Activated T-helper 17 cell treated with anti-CD3 and anti-CD28 coated beads, Interleukin-2, amount 50 U/mL, for 72 hours (primary cell): ENCODE data around the gene HOXC10. TPM values are rescaled to one million over a fixed set of nuclear protein-coding genes. Genes with fewer than 3 reads are reported as not detected.
A peak's percentile ranks its signal among the peaks of the same experiment; 100 is the strongest.

Source experiments
- ATAC-seq: fragments of 150-1000 bp; cut with Tn5 transposase; replicated peaks from 2 replicates; pipeline ENCODE4 v1.10.0; 2021; ENCODE audit warnings: mild to moderate bottlenecking, moderate library complexity
- H3K27ac Mint-ChIP-seq: one replicate; pipeline ENCODE4 v1.8.0; 2022; ENCODE audit warnings: mixed read lengths
- H3K27me3 Mint-ChIP-seq: one replicate; pipeline ENCODE4 v1.8.0; 2022; ENCODE audit warnings: mixed read lengths
- H3K36me3 Mint-ChIP-seq: one replicate; pipeline ENCODE4 v1.8.0; 2022; ENCODE audit warnings: low read depth, mild to moderate bottlenecking, mixed read lengths
- H3K4me1 Mint-ChIP-seq: one replicate; pipeline ENCODE4 v1.8.0; 2022; ENCODE audit warnings: mixed read lengths
- H3K4me3 Mint-ChIP-seq: one replicate; pipeline ENCODE4 v1.8.0; 2022; ENCODE audit warnings: mild to moderate bottlenecking, mixed read lengths
- H3K9me3 Mint-ChIP-seq: one replicate; pipeline ENCODE4 v1.8.0; 2022; ENCODE audit warnings: mixed read lengths
- total RNA-seq, 2 donors: library from RNA; stranded (reverse); gene quantifications; one replicate each; pipeline ENCODE4 v1.2.3, GENCODE V29; 2022

HOXC10 gene
- total RNA-seq, 2 donors from 2014 or later: not detected

DNA sequence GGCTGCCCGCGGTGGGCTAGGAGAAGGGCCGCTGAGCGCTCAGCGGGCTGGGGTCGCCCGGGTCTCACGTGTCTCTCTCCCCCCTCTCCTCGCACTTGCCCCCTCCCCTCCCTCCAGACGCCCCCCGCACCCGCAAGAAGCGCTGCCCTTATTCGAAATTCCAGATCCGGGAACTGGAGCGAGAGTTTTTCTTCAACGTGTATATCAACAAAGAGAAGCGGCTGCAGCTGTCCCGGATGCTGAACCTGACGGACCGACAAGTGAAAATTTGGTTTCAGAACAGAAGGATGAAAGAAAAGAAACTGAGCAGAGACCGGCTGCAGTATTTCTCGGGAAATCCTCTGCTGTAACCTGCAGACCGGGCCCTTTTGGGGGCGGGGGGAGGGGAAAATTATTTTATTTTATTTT lies 9.9 kb upstream of the HOXC10 start:
- Mint-ChIP-seq H3K4me3 (peak overlapping the region; percentile 46), H3K36me3 (peaks cover 10% of the 10 kb centered on the region), H3K27ac (no peak overlapping the region), H3K9me3 (no peaks in the 10 kb centered on the region), H3K27me3 (peaks cover 77% of the 10 kb centered on the region), H3K4me1 (peaks cover 6% of the 10 kb centered on the region)
- ATAC-seq: no peak

DNA sequence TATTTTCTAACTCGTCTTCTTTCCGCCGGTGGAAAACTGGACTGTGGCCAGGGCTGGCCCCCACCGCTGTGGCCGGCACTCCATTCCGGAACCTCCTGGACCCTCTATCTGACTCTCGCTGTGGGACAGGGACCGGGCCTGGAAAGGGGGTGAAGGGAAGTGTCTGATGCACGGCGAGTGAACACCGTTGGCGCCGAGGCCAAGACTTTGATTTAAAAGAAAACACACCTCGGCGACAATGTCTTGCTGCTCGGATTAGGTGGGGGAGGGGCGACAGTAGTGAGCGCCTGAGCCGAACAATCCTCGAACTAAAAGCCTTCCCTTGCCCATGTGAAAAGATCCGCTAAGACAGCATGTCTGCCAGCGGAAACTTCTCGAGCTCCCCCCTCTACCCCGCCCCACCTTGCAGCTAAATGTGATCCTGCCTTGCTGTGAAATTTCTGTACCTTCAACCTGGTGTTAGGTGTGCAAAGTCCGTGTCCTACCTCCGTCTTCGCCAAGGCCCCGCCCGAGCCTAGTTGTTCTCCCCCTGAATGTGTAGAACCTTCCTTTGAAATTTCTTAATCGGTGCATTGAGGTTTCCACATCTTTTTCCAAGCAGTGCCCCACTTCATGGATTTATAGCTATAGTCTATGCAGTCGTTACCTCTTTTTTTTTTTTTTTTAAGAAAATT lies 9.3 kb upstream of the HOXC10 start:
- no peak for ATAC-seq
- peaks cover 15% of the 10 kb centered on the region for H3K36me3 Mint-ChIP-seq
- no peak overlapping the region for H3K27ac Mint-ChIP-seq
- peaks cover 6% of the 10 kb centered on the region for H3K4me1 Mint-ChIP-seq
- H3K27me3 Mint-ChIP-seq: peaks cover 78% of the 10 kb centered on the region
- H3K4me3 Mint-ChIP-seq: peak overlapping the region; percentile 46
- no peaks in the 10 kb centered on the region for H3K9me3 Mint-ChIP-seq

DNA sequence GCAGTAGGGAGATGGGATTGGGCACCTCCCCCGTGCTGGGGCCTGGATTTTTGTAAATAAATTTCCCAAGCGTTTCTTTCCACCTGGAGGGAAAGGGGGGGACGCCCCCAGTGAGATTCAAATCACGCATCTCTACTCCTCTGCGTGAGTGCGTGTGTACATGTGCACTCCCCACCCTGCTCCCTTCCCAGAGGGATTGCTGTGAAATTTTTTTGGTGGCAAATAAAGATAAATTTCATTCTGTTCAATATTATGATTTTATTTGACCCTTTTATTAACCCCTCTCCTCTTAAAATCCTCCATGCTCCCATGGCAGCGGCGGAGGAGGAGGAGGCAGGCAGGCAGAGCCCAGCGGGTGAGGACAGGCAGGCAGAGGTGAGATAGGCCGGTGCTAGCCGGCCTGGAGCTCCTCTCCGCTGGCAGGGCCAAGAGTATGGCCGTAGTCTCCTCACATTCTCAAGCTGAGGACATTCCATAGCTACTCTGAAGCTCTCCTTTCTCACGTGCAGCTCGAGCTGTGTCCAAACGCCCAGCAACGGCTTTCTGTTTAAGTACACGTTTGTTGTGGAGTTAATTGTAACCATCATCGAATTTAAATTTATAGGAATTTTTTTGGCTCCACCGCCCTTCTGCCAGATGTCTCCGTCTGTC lies 8.6 kb upstream of the HOXC10 start:
- peaks cover 15% of the 10 kb centered on the region for H3K36me3 Mint-ChIP-seq
- peak overlapping the region; percentile 46 for H3K4me3 Mint-ChIP-seq
- peaks cover 6% of the 10 kb centered on the region for H3K4me1 Mint-ChIP-seq
- ATAC-seq: no peak
- no peaks in the 10 kb centered on the region for H3K9me3 Mint-ChIP-seq
- peaks cover 78% of the 10 kb centered on the region for H3K27me3 Mint-ChIP-seq
- no peak overlapping the region for H3K27ac Mint-ChIP-seq

GRCh38 chr12:53976823-53977595 lies 7.9 kb upstream of the HOXC10 start:
- H3K4me3 Mint-ChIP-seq: no peak overlapping the region

DNA sequence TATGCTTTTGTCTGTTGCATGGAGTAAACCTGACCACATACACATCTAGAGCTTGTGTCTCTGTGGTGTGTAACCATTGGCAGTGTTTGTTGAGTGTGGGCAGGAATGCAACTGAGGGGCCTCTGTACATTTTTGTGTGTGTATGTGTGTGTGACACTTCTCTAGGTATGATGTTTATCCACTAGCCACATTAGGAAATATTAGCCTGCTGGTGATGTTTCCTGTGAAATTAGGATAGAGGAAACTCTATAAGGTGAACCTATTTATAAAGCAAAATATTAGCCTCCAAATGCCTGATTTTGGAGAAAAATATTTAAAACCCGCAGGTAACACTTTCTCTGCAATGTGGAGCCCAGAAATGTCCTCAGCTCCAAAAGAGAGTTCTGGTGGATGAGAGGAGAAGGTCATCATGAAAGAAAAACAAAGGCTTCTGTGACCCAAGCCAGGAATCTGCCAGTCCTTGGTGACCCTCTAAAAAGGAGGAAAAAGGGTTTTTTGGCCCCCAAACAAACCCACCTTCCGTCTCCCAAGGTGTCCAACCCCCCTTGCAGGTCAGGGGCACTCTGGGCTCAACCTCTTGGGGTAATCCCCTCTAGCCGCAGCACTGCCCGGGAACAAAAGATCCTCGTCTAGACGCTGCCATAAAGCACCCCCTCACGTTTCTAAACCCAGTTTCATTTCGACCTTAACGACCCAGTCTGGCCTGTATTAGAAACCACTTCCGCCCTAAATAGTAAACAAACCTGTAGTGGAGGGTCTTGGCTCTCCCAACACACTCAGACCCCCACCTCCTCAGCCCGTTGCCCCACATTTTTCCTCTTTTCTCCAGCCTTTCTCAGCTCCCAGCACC lies 7.1 kb upstream of the HOXC10 start:
- ATAC-seq: no peak
- Mint-ChIP-seq H3K27me3 (peaks cover 76% of the 10 kb centered on the region), H3K36me3 (peaks cover 12% of the 10 kb centered on the region), H3K4me3 (no peak overlapping the region), H3K9me3 (no peaks in the 10 kb centered on the region), H3K4me1 (peaks cover 6% of the 10 kb centered on the region), H3K27ac (no peak overlapping the region)

More at GRCh38 chr12:53976823-53977595, 7.9 kb upstream of the HOXC10 start:
- H3K4me1 Mint-ChIP-seq: peaks cover 6% of the 10 kb centered on the region
- peaks cover 15% of the 10 kb centered on the region for H3K36me3 Mint-ChIP-seq
- H3K9me3 Mint-ChIP-seq: no peaks in the 10 kb centered on the region
- peaks cover 78% of the 10 kb centered on the region for H3K27me3 Mint-ChIP-seq
- no peak for ATAC-seq
- no peak overlapping the region for H3K27ac Mint-ChIP-seq

DNA sequence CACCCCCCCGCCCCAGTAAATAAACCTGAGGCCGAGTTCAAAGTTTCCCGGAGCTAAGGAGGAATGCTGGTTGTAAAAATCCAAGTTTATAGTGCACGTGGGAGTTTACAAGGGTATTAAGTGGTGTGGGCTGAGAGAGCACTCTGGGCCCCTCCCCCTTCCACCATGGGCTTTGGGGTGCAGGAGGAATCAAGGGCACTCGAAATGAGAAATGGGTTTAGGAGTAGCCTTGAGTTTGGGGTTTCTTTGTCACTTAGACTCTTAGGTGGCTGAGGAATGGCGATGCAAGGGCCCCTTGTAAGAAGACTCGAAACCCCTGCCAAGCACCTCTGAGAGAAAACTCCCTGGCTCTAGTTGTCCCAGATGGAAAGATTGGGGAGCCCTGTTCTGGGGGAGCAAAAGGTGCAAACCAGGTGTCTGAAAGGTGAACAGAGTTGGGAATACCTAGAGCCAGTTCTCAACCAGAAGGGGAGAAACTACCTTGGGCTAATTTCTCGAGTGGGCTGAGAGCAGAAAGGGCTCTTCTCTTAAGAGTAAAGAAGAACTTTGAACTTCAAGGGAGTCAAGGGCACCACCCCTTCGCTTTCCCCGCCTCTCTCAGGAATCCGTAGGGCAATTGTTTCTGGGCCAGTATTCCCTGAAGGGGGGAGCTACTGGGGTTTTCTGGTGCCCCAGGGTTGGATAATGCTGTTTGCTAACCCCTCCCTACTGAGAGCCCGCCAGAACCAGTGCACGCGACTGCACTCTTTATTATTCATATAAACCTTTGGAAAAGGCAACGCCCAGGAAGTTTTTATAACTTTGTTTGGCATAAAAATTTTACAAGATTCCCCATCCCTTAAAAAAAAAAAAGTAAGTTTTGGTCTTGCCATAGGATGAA lies 6.2 kb upstream of the HOXC10 start:
- Mint-ChIP-seq H3K27ac (no peak overlapping the region), H3K4me1 (no peaks in the 10 kb centered on the region), H3K27me3 (peaks cover 78% of the 10 kb centered on the region), H3K9me3 (no peaks in the 10 kb centered on the region), H3K4me3 (no peak overlapping the region), H3K36me3 (peaks cover 10% of the 10 kb centered on the region)
- no peak for ATAC-seq

DNA sequence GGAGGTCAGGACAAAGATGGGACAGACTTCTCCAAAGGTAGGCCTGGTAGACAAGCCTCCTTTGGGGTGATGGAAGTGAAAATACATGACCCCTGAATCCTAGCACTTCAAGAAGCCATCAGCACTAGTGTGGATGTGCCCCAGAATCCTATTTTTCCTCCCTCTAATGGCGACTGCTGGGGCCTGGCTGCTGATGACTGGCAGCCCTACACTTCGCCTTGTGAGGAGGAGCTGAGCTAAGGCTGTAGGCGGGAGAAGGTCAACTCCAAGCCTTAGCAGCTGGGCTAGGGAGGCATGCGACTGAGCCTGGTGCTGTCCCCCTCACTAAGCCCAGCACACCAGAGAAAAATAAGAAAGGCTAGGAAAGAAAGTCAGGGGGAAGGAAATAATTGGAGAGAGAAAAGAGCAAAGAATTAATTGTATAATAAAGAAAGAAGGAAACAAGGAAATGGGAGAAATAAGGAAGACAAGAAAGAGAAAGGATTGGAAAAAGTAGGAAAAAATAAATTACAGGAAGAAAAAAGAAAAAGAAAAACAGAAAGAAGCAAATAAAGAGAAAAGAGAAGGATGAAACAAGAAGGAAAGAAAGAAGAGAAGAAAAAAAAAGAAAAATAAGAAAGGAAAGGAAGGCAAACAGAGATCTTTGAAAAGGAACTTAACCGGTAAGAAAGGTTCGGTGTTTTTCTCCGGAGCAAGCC lies 4.7 kb upstream of the HOXC10 start:
- Mint-ChIP-seq H3K4me1 (no peaks in the 10 kb centered on the region), H3K9me3 (no peaks in the 10 kb centered on the region), H3K27me3 (peaks cover 85% of the 10 kb centered on the region), H3K4me3 (no peak overlapping the region), H3K36me3 (peaks cover 17% of the 10 kb centered on the region), H3K27ac (no peak overlapping the region)
- no peak for ATAC-seq

- Mint-ChIP-seq H3K36me3 (peaks cover 23% of the 10 kb centered on the region), H3K4me1 (no peaks in the 10 kb centered on the region)
Observed at GRCh38 chr12:53980802-53981496, 4.0 kb upstream of the HOXC10 start.

DNA sequence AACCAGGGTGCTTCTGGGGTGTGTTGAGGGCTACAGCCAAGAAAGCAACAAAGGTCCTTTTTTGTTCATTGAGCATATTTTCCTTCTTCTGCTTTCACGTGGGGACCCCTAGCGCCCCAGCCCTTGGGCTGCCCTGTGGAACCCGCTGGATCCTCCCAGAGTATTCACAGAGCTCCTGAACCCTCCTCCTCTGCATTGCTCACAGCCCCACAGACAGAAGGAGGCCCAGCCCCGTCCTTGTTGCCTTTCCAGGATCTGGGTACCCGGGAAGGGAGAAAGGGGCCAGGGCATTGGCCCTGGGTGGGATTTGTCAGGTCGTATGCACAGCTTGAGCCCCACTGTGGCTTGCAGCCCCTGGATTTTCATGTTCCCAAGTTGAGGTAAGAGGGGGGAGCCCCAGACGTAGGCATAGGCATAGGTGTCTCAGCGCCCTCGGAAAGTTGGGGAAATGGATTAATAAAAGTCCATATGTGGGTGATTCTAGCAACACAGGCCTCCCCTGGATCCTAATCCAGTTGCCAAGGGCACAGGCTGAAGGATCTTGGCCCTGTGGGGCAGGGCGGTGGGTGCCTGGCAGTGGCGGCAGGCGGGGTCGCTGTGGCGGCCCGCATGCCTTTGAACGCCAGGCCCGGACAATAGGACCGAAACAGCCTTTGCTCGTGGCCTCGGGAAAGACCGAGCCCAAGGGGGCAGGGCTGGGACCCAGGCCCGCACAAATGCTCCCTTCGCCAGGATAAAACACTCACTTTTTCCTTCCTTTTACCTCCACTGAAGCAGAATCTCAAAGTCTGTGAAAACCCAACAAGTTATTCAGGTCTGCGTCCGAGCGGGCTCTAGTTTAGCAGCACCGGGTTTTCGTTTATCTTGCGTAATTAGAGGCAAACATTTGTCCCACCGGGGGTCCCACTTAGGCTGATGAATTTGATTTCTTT lies 3.0 kb upstream of the HOXC10 start:
- H3K27ac Mint-ChIP-seq: no peak overlapping the region
- H3K36me3 Mint-ChIP-seq: peaks cover 23% of the 10 kb centered on the region
- no peak for ATAC-seq
- peaks cover 81% of the 10 kb centered on the region for H3K27me3 Mint-ChIP-seq
- H3K4me1 Mint-ChIP-seq: no peaks in the 10 kb centered on the region
- no peak overlapping the region for H3K4me3 Mint-ChIP-seq
- H3K9me3 Mint-ChIP-seq: no peaks in the 10 kb centered on the region

More at GRCh38 chr12:53980802-53981496, 4.0 kb upstream of the HOXC10 start:
- no peak overlapping the region for H3K27ac Mint-ChIP-seq
- ATAC-seq: no peak
- no peaks in the 10 kb centered on the region for H3K9me3 Mint-ChIP-seq
- H3K27me3 Mint-ChIP-seq: peaks cover 82% of the 10 kb centered on the region
- H3K4me3 Mint-ChIP-seq: no peak overlapping the region

GRCh38 chr12:53982648-53983567 lies 2.0 kb upstream of the HOXC10 start:
- Mint-ChIP-seq H3K4me3 (no peak overlapping the region), H3K9me3 (no peaks in the 10 kb centered on the region), H3K27me3 (peaks cover 82% of the 10 kb centered on the region), H3K4me1 (no peaks in the 10 kb centered on the region), H3K27ac (no peak overlapping the region), H3K36me3 (peaks cover 23% of the 10 kb centered on the region)
- ATAC-seq: no peak

GRCh38 chr12:53983568-53983949 lies 1.4 kb upstream of the HOXC10 start:
- Mint-ChIP-seq H3K9me3 (no peaks in the 10 kb centered on the region), H3K4me1 (no peaks in the 10 kb centered on the region), H3K27ac (no peak overlapping the region), H3K36me3 (peaks cover 23% of the 10 kb centered on the region), H3K27me3 (peaks cover 82% of the 10 kb centered on the region), H3K4me3 (no peak overlapping the region)
- ATAC-seq: no peak
